Dermis blood vessel endothelial cell (primary cell): ENCODE data around the gene C8G. TPM values are rescaled to one million over a fixed set of nuclear protein-coding genes. Genes with fewer than 3 reads are reported as not detected.

Experiments used
- DNase-seq: peaks from one replicate; pipeline ENCODE4 v3.0.0; 2010
- total RNA-seq: library from RNA; depleted of rRNA; stranded (reverse); fragments of >200 nt; gene quantifications from 2 replicates; pipeline ENCODE4 v1.2.3, GENCODE V29; 2014

C8G gene
- total RNA-seq, 1 donor from 2014 or later = not detected

- no peak for DNase-seq
Observed at GRCh38 chr9:136954270-136955083, 9.4 kb downstream of the C8G start.

GRCh38 chr9:136955202-136955942 lies 10.3 kb downstream of the C8G start:
- DNase-seq = no peak

GRCh38 chr9:136955943-136956335 lies 10.9 kb downstream of the C8G start:
- no peak for DNase-seq

- no peak for DNase-seq
Observed at GRCh38 chr9:136956604-136957003, 11.6 kb downstream of the C8G start.

- DNase-seq = no peak
Observed at GRCh38 chr9:136957461-136957860, 12.4 kb downstream of the C8G start.

- DNase-seq = no peak
Observed at GRCh38 chr9:136957901-136958300, 12.9 kb downstream of the C8G start.

- no peak for DNase-seq
Observed at GRCh38 chr9:136958473-136958872, 13.4 kb downstream of the C8G start.

- DNase-seq = no peak
Observed at GRCh38 chr9:136958898-136959850, 14.1 kb downstream of the C8G start.

GRCh38 chr9:136960212-136960937 lies 15.3 kb downstream of the C8G start:
- no peak for DNase-seq

- DNase-seq = no peak
Observed at GRCh38 chr9:136960938-136961275, 15.9 kb downstream of the C8G start.

GRCh38 chr9:136961279-136962065 lies 16.4 kb downstream of the C8G start:
- DNase-seq = no peak

GRCh38 chr9:136962163-136962562 lies 17.1 kb downstream of the C8G start:
- DNase-seq = no peak

- no peak for DNase-seq
Observed at GRCh38 chr9:136962701-136963248, 17.7 kb downstream of the C8G start.

- DNase-seq = no peak
Observed at GRCh38 chr9:136963341-136963740, 18.3 kb downstream of the C8G start.

- no peak for DNase-seq
Observed at GRCh38 chr9:136963751-136964150, 18.7 kb downstream of the C8G start.

- DNase-seq = no peak
Observed at GRCh38 chr9:136964171-136964689, 19.2 kb downstream of the C8G start.

- DNase-seq = no peak
Observed at GRCh38 chr9:136964833-136965422, 19.9 kb downstream of the C8G start.

- peak; percentile 9 for DNase-seq
Observed at GRCh38 chr9:136965771-136966484, 20.9 kb downstream of the C8G start.

- DNase-seq = no peak
Observed at GRCh38 chr9:136968333-136969127, 23.5 kb downstream of the C8G start.
